IgD-negative memory B cell (primary cell): ENCODE results near the gene ENKUR. TPM values are rescaled to one million over a fixed set of nuclear protein-coding genes. Genes with fewer than 3 reads are reported as not detected.
"Not testable (repeated sequence)": the region's sequence is repeated elsewhere in the genome, so short reads cannot be mapped to it uniquely, and the experiment has no call there.

Experiments used
- H3K27ac Mint-ChIP-seq, 3 donors: one replicate each; pipeline ENCODE4 v1.8.0; 2020 to 2022; ENCODE audit warnings: mild to moderate bottlenecking in 3 of 3, mixed read lengths in 3 of 3, moderate library complexity in 1 of 3
- H3K27me3 Mint-ChIP-seq: one replicate; pipeline ENCODE4 v1.8.0; 2021; ENCODE audit warnings: mixed read lengths
- H3K36me3 Mint-ChIP-seq: one replicate; pipeline ENCODE4 v1.8.0; 2020; ENCODE audit warnings: mild to moderate bottlenecking, mixed read lengths
- H3K4me1 Mint-ChIP-seq, 3 donors: one replicate each; pipeline ENCODE4 v1.8.0; 2020 to 2022; ENCODE audit warnings: mixed read lengths in 3 of 3, mild to moderate bottlenecking in 1 of 3
- H3K4me3 Mint-ChIP-seq, 4 donors: one replicate each; pipeline ENCODE4 v1.8.0; 2020 to 2022; ENCODE audit warnings: mild to moderate bottlenecking in 4 of 4, mixed read lengths in 4 of 4, moderate library complexity in 3 of 4
- H3K9me3 Mint-ChIP-seq, 3 donors: one replicate each; pipeline ENCODE4 v1.8.0; 2020 to 2021; ENCODE audit warnings: mixed read lengths in 3 of 3, mild to moderate bottlenecking in 1 of 3
- polyA plus RNA-seq: library from polyadenylated mRNA; unstranded; fragments of 300-500 nt; fragmentation: Illumina TruSeq; gene quantifications from one replicate; pipeline ENCODE4 v1.2.3, GENCODE V29; 2021

The ENKUR gene
- polyA plus RNA-seq, 1 donor from 2014 or later: 2.7 TPM

GRCh38 chr10:25046641-25047040, 30.7 kb upstream of the ENKUR start:
- Mint-ChIP-seq H3K4me1 (no peaks in the 10 kb centered on the region), H3K36me3 (peaks cover 2% of the 10 kb centered on the region), H3K27me3 (peaks cover 18% of the 10 kb centered on the region), H3K27ac (no peak overlapping the region), H3K4me3 (no peak overlapping the region), H3K9me3 (peaks cover 0 to 4% (median 2%) of the 10 kb centered on the region in 3 donors)

- H3K9me3 Mint-ChIP-seq: peaks cover 0 to 2% (median 2%) of the 10 kb centered on the region in 3 donors
- H3K4me1 Mint-ChIP-seq: peaks cover 4 to 12% (median 5%) of the 10 kb centered on the region in 3 donors
- H3K4me3 Mint-ChIP-seq: no peak overlapping the region
- H3K27me3 Mint-ChIP-seq: no peaks in the 10 kb centered on the region
- H3K27ac Mint-ChIP-seq: no peak overlapping the region
- H3K36me3 Mint-ChIP-seq: no peaks in the 10 kb centered on the region
Observed at GRCh38 chr10:25039531-25039930, 23.6 kb upstream of the ENKUR start.

GRCh38 chr10:25038325-25038724, 22.4 kb upstream of the ENKUR start:
- Mint-ChIP-seq H3K27me3 (no peaks in the 10 kb centered on the region), H3K27ac (no peak overlapping the region), H3K4me1 (peaks cover 4 to 12% (median 5%) of the 10 kb centered on the region in 3 donors), H3K9me3 (peaks cover 0 to 2% (median 0%) of the 10 kb centered on the region in 3 donors), H3K36me3 (no peaks in the 10 kb centered on the region), H3K4me3 (no peak overlapping the region)

- Mint-ChIP-seq H3K4me1 (peaks cover 4 to 12% (median 5%) of the 10 kb centered on the region in 3 donors), H3K4me3 (peak overlapping the region in 1 of 4 donors; percentile 5), H3K36me3 (no peaks in the 10 kb centered on the region), H3K27ac (peak overlapping the region in 1 of 3 donors; percentile 28), H3K9me3 (peaks cover 0 to 2% (median 0%) of the 10 kb centered on the region in 3 donors), H3K27me3 (no peaks in the 10 kb centered on the region)
Observed at GRCh38 chr10:25036381-25036780, 20.4 kb upstream of the ENKUR start.

GRCh38 chr10:25029519-25029918, 13.6 kb upstream of the ENKUR start:
- Mint-ChIP-seq H3K4me1 (peaks cover 0 to 2% (median 1%) of the 10 kb centered on the region in 3 donors), H3K9me3 (peaks cover 0 to 4% (median 0%) of the 10 kb centered on the region in 3 donors), H3K27me3 (no peaks in the 10 kb centered on the region), H3K4me3 (no peak overlapping the region), H3K27ac (no peak overlapping the region), H3K36me3 (peaks cover 2% of the 10 kb centered on the region)

- Mint-ChIP-seq H3K27ac (no peak overlapping the region), H3K27me3 (no peaks in the 10 kb centered on the region), H3K36me3 (peaks cover 4% of the 10 kb centered on the region), H3K4me3 (no peak overlapping the region), H3K9me3 (peaks cover 0 to 4% (median 0%) of the 10 kb centered on the region in 3 donors), H3K4me1 (peaks cover 0 to 2% (median 1%) of the 10 kb centered on the region in 3 donors)
Observed at GRCh38 chr10:25028711-25029110, 12.8 kb upstream of the ENKUR start.

GRCh38 chr10:25026463-25026862, 10.5 kb upstream of the ENKUR start:
- H3K27ac Mint-ChIP-seq: no peak overlapping the region
- H3K27me3 Mint-ChIP-seq: no peaks in the 10 kb centered on the region
- peaks cover 9% of the 10 kb centered on the region for H3K36me3 Mint-ChIP-seq
- peaks cover 0 to 4% (median 0%) of the 10 kb centered on the region in 3 donors for H3K9me3 Mint-ChIP-seq
- peaks cover 0 to 3% (median 1%) of the 10 kb centered on the region in 3 donors for H3K4me1 Mint-ChIP-seq
- H3K4me3 Mint-ChIP-seq: no peak overlapping the region

GRCh38 chr10:25024528-25024927, 8.6 kb upstream of the ENKUR start:
- Mint-ChIP-seq H3K9me3 (no peaks in the 10 kb centered on the region), H3K4me3 (no peak overlapping the region), H3K4me1 (peaks cover 2 to 3% (median 2%) of the 10 kb centered on the region in 3 donors), H3K27me3 (no peaks in the 10 kb centered on the region), H3K27ac (peak overlapping the region in 1 of 3 donors; percentile 7), H3K36me3 (peaks cover 8% of the 10 kb centered on the region)

GRCh38 chr10:25023278-25023677, 7.3 kb upstream of the ENKUR start:
- no peak overlapping the region for H3K4me3 Mint-ChIP-seq
- peaks cover 8% of the 10 kb centered on the region for H3K36me3 Mint-ChIP-seq
- no peak overlapping the region for H3K27ac Mint-ChIP-seq
- H3K27me3 Mint-ChIP-seq: no peaks in the 10 kb centered on the region
- H3K4me1 Mint-ChIP-seq: peaks cover 3 to 5% (median 4%) of the 10 kb centered on the region in 3 donors
- H3K9me3 Mint-ChIP-seq: no peaks in the 10 kb centered on the region

- Mint-ChIP-seq H3K4me1 (peaks cover 13 to 22% (median 19%) of the 10 kb centered on the region in 3 donors), H3K9me3 (no peaks in the 10 kb centered on the region), H3K27me3 (no peaks in the 10 kb centered on the region), H3K27ac (no peak overlapping the region), H3K4me3 (no peak overlapping the region), H3K36me3 (peaks cover 6% of the 10 kb centered on the region)
Observed at GRCh38 chr10:25018703-25019102, 2.7 kb upstream of the ENKUR start.

- Mint-ChIP-seq H3K9me3 (peaks cover 0 to 3% (median 0%) of the 10 kb centered on the region in 3 donors), H3K4me1 (peaks cover 13 to 26% (median 18%) of the 10 kb centered on the region in 3 donors), H3K36me3 (peaks cover 1% of the 10 kb centered on the region), H3K27me3 (no peaks in the 10 kb centered on the region), H3K27ac (peak overlapping the region; percentile 96 to 99 (median 99)), H3K4me3 (peak overlapping the region; percentile 91 to 98 (median 96))
Observed at GRCh38 chr10:25017661-25018060, 1.7 kb upstream of the ENKUR start.

- peaks cover 0 to 3% (median 0%) of the 10 kb centered on the region in 3 donors for H3K9me3 Mint-ChIP-seq
- peak overlapping the region; percentile 91 to 98 (median 96) for H3K4me3 Mint-ChIP-seq
- peaks cover 1% of the 10 kb centered on the region for H3K36me3 Mint-ChIP-seq
- peaks cover 13 to 26% (median 18%) of the 10 kb centered on the region in 3 donors for H3K4me1 Mint-ChIP-seq
- H3K27me3 Mint-ChIP-seq: no peaks in the 10 kb centered on the region
- H3K27ac Mint-ChIP-seq: peak overlapping the region; percentile 96 to 99 (median 99)
Observed at GRCh38 chr10:25017154-25017590, 1.2 kb upstream of the ENKUR start.

- Mint-ChIP-seq H3K4me3 (peak within 1 kb of the TSS; percentile 91 to 98 (median 96)), H3K36me3 (peaks cover 1% of the 10 kb centered on the region), H3K27ac (peak within 1 kb of the TSS; percentile 96 to 99 (median 99)), H3K27me3 (no peaks in the 10 kb centered on the region), H3K4me1 (peaks cover 13 to 26% (median 18%) of the 10 kb centered on the region in 3 donors), H3K9me3 (peaks cover 0 to 3% (median 0%) of the 10 kb centered on the region in 3 donors)
Observed at GRCh38 chr10:25016376-25017153, 607 bp upstream of the ENKUR start, which contains the start of gene THNSL1. Gene THNSL1, plus strand, starts transcription at chr10:25016612. Its CDS starts 6,612 bp downstream, at chr10:25023224.

GRCh38 chr10:25014579-25014978, 1.4 kb downstream of the ENKUR start:
- Mint-ChIP-seq H3K4me3 (peak overlapping the region in 2 of 4 donors; percentile 50 to 57), H3K4me1 (peaks cover 11 to 24% (median 16%) of the 10 kb centered on the region in 3 donors), H3K36me3 (no peaks in the 10 kb centered on the region), H3K27ac (peak overlapping the region in 2 of 3 donors; percentile 16 to 63), H3K27me3 (no peaks in the 10 kb centered on the region), H3K9me3 (peaks cover 0 to 3% (median 0%) of the 10 kb centered on the region in 3 donors)

GRCh38 chr10:25011591-25011990, 4.4 kb downstream of the ENKUR start:
- H3K9me3 Mint-ChIP-seq, H3K4me3 Mint-ChIP-seq, H3K27me3 Mint-ChIP-seq, H3K27ac Mint-ChIP-seq, H3K36me3 Mint-ChIP-seq: not testable (repeated sequence)
- peaks cover 4 to 12% (median 5%) of the 10 kb centered on the region in 3 donors for H3K4me1 Mint-ChIP-seq
